Measurements from ENCODE around the gene PBOV1.

DNA sequence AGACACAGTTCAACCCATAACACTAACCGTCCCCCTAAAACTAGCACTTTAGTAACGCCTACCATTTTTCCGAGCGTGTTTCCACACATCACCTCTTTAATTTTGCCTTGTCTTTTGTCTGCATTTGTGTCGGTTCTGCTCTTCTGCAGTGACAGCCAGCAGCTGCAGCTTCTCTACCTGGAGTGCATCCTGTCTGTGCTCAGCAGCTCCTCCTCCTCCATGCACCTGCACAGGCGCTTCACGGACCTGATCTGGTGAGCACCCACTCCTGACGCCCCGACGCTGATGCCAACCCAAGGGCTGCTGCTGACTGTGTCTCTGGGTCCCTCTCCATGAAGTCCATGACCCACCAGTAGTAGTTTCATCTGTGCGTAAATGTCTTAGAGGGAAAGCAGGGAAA is 35.4 kb upstream of the PBOV1 start:
- TF ChIP-seq YY1 (IDR thresholded peaks at IDR 0.05; ENCODE audit: low read depth), result no peak
- TF ChIP-seq, protein P1, sequence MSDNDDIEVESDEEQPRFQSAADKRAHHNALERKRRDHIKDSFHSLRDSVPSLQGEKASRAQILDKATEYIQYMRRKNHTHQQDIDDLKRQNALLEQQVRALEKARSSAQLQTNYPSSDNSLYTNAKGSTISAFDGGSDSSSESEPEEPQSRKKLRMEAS (IDR thresholded peaks at IDR 0.05), result no peak
- no peak for TF ChIP-seq NFIC (IDR thresholded peaks at IDR 0.05)
- TF ChIP-seq TCF12 (IDR thresholded peaks at IDR 0.05; ENCODE audit: low read depth), result no peak
- TF ChIP-seq FOXM1 (IDR thresholded peaks at IDR 0.05; ENCODE audit: borderline replicate concordance, low read depth), result no peak
- no peak for TF ChIP-seq TAF1 (IDR thresholded peaks at IDR 0.05; ENCODE audit: low read depth)
- TF ChIP-seq, protein P2, sequence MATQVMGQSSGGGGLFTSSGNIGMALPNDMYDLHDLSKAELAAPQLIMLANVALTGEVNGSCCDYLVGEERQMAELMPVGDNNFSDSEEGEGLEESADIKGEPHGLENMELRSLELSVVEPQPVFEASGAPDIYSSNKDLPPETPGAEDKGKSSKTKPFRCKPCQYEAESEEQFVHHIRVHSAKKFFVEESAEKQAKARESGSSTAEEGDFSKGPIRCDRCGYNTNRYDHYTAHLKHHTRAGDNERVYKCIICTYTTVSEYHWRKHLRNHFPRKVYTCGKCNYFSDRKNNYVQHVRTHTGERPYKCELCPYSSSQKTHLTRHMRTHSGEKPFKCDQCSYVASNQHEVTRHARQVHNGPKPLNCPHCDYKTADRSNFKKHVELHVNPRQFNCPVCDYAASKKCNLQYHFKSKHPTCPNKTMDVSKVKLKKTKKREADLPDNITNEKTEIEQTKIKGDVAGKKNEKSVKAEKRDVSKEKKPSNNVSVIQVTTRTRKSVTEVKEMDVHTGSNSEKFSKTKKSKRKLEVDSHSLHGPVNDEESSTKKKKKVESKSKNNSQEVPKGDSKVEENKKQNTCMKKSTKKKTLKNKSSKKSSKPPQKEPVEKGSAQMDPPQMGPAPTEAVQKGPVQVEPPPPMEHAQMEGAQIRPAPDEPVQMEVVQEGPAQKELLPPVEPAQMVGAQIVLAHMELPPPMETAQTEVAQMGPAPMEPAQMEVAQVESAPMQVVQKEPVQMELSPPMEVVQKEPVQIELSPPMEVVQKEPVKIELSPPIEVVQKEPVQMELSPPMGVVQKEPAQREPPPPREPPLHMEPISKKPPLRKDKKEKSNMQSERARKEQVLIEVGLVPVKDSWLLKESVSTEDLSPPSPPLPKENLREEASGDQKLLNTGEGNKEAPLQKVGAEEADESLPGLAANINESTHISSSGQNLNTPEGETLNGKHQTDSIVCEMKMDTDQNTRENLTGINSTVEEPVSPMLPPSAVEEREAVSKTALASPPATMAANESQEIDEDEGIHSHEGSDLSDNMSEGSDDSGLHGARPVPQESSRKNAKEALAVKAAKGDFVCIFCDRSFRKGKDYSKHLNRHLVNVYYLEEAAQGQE (IDR thresholded peaks at IDR 0.05; ENCODE audit: low read depth), result no peak
- TF ChIP-seq CREB1 (IDR thresholded peaks at IDR 0.05; ENCODE audit: low read depth), result no peak

Data from Ishikawa (cell line).